Amygdala (tissue), 56 donors: ENCODE results near the gene C19orf85.
A peak's percentile ranks its signal among the peaks of the same experiment; 100 is the strongest.

Source experiments
- DNase-seq, 56 donors: peaks; one replicate each; lab custom pipeline; 2025; lab: John Stamatoyannopoulos, UW

C19orf85 gene

DNA sequence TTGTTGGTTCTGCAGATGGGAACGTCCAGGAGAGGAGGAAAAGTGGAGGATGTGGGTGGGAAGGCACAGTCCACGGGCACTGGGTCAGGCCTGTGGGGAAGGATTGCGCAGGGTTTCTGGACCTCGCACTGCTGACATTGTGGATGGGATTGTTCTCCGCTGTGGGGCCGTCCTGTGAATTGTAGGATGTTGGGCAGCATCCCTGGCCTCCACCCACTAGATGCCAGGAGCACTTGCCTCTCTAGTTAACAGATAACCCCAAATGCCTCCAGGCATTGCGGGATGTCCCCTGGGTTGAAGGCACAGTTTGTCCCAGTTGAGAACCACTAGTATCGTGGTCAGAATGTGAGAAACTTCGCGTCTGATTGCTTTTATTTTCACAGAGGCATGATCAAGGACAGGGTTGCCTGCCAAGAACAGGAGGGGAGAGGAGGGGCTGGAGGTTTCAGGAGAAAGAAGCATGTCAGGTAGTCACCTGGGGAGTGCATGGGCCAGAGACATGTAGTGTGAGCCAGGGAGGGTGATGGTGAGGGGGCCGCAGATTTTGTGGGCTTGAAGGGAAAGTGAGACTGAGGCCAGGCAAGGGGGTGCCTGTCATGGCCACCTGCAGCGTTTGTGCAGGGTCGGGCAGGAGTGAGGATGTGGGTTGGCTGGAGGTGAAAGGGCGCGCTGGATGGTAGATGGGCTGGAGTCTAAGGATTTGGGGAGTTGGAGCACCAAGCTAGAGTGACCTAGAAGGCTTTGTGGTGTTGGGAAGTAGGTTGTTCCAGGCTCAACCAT, 15.1 kb upstream of the C19orf85 start:
- DNase-seq, result no peak

DNA sequence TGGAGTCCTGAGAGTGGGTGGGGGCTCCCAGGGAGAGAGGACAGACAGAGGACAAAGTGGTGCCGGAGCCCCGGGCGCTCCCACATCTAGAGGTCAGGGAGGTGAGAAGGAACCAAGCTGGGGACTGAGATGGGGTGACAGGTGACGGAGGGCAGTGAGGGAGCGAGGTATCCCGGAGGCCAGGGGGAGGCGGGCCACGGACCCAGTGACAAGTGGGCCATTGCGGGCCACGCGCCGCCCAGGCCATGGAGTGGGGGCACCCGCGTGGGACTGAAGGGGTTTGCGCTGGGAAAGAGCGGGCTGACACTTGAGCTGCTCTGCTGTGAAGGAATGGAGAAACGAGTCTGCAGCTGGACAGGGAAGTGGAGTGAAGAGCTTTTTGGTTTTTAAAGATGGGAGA, 14.5 kb upstream of the C19orf85 start:
- no peak for DNase-seq

DNA sequence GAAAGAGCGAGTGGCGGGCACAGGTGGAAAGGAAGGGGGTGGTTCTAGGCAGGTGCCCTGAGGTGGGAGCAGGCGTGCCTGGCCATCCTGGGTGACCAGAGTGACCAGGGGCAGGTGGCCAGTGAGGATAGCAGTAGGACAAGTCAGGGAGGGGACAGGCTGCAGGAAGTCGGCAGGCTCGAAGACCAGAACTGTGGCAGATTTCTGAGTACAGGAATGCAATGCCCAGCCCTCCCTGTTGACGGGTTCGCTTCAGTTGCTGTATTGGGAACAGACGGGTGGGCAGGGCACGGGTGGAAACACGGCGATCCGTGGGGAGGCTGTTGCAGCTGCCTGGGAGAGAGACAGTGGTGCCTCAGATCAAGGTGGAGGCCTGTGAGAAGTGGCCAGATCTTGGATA, 13.8 kb upstream of the C19orf85 start:
- no peak for DNase-seq

DNA sequence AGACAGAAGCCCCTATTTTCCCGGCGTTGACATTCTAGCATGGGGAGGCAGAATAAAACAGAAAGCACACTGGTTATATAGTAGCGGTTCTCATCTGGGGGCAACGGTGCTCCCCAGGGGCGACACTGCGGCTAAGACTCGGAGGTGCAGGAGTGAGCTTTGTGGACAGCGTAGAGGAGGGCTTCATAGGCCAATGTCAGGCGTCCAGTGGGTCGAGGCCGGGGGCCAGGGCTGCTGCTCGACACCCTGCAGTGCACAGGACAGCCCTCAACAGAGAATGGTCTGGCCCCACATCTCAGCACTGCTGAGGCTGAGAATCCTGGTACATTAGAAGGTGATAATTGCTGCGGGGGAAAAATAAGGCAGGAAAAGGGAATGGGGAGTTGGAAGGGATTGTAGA, 13.4 kb upstream of the C19orf85 start:
- DNase-seq, result no peak

DNA sequence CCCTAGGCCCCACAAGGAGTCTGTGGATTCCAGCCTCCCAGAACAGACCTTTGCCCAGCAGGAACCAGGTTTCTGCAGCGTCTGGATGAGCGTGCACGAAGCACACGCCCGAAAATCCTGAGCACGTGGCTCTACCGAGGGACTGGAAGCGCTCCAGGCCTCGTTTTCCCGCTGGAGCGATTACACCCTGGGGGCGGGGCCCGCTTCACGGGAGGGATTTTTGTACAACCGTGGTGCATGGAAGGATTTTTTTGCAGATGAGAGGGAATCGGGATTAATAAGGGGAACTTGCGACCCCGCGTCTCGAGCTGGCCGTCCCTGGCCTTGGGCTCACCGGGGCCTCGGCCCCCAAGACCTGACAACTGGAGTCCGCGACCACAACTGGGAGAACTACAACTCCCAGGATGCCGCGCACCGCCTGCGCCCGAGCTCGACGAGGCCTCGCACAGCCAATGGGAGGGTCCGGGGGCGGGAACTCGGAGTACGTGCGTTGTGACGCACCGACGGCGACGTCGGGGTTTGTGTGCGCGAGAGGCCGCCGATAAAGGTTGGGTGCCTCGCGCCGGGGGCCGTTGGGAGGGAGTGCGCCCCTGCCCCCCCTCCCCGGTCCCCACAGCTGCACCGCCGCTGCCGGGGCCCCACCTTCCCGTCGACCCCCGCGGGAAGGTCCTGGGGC, 11.7 kb upstream of the C19orf85 start, which contains the start of gene ZNF628:
Gene ZNF628 (plus strand): TSS at position 518 of the 676 bp plus-strand sequence. CDS start 3,294 bp downstream, outside the sequence.
- peak; percentile 36 to 99 (median 98) for DNase-seq

DNA sequence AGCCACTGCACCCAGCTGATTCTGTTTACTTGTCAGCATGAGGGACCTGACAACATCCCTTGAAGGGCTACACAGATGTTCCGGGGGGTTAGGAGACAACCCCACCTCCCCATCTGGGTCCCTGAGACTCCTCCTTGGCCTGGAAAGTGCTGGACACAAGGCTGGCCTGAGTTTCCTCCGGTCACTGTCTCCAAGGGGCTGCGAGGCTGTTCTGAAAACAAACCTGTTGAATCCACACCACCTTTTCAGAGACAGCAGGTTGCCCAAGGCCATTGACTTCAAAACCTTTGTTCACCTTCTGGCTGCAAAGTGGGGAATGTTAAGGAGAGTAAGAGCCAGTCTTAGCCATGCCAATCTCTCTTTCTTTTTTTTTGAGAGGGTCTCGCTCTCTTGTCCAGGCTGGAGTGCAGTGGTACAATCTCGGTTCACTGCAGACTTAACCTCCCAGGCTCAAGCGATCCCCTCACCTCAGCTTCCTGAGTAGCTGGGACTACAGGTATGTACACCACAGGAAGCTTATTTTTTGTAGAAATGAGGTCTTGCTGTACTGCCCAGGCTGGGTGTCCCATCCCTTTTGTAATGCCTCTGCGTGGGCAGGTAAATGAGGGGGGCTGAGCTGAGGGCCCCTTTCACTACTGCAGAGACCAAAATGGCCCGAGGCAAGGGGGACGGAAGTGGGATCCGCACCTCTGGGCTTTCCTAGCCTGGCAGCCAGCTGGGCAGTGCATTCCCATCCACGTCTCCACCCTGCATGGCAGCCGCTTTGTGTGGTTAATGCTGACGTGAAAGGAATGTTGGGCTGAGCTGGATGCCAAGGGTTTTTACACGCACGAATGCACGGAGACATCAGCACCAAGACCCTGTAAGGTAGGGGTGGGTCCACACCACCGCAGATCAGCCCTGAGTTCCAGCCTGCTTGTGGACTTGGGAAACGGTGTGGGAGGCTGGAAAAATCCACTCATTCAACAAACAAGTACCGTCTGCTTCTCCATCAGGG, 10.0 kb upstream of the C19orf85 start:
- DNase-seq, result no peak

DNA sequence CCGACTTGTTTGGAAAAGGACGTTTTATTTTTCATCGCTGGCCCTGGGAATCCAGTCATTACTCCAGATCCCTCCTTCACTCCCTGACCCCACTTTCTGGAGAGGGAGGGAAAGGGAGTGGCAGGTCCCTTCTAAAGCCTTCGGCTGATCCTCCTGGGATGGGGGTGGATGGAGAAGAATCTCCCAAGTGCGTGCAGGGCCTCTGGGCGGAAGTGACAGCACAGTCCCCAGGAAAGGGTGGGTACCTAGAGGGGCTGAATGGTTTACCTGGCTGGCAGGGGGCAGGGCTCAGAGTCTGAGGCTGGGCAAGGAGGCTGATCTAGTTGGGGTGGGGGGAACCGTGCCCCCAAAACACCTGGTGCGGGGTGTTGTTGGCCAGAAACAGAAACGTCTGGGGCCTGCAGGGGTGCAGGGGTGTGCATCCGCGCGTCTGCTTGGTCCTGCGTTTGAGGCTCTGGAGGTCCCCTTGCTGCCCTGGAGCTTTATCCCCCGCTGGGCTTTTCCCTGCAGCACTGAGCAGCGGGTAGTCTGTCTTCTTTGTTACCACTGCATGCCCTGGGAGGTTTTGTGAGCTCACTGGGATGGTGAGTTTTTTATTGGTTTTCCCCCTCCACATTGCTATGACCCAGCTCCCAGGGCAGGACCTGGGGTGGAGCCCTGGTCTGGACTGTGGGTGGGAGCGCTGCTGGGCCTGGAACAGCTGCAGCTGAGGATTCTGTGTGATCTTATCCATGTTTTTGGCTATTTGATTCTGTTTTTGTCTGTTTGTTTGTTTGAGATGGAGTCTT, 8.9 kb upstream of the C19orf85 start:
- DNase-seq, result no peak

DNA sequence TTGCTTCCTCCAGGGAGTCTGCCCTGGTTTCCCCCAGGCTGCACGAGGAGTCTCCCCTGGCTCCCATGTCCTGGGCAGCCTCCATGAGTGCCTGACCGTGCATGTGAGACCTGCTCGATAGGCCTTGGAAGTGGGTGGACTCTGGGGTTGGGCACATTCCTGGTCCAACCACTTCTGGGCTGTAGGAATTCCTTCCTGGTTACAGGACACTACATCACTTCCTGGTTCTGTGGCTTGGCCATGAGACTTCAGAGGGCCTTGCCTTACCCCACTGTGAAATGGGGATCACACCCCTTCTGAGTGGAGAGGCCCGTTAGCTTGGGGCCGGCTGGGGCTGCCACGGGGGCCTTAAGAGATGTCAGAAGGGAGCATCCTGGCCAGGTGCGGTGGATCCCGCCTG, 7.9 kb upstream of the C19orf85 start:
- DNase-seq, result no peak

DNA sequence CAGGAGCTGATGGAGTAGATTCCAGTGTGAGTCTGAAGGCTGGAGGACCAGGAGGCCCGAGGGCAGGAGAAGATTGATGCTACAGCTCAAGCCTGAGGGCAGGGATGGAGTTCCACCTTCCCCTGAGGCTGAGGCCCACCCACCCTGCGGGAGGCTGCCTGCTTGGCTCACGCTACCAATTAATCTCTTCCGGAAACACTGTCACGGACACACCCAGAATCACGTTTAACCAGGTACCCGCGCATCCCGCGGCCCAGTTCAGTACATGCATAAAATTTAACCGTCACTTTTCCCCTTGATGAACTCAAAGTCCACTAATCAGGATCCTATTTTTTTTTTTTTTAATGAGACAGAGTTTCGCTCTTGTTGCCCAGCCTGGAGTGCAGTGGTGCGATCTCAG, 6.7 kb upstream of the C19orf85 start:
- no peak for DNase-seq

DNA sequence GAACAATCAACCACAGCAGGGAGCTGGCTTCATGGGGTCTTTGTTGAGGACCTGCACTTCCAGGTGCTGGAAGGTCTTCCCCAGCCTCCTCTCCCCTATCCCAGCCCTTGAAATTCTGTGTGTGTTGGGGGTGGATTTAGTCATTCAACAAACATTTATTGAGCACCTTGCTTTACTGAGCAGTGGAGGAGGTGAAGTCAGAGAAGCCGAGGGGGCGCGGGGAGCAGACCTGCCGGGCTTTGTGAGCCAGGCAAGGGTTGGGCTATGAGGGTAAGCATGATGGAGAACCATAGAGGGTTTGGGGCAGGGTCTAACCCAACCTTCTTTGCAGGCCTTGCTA, 3.5 kb upstream of the C19orf85 start:
- DNase-seq, result no peak

DNA sequence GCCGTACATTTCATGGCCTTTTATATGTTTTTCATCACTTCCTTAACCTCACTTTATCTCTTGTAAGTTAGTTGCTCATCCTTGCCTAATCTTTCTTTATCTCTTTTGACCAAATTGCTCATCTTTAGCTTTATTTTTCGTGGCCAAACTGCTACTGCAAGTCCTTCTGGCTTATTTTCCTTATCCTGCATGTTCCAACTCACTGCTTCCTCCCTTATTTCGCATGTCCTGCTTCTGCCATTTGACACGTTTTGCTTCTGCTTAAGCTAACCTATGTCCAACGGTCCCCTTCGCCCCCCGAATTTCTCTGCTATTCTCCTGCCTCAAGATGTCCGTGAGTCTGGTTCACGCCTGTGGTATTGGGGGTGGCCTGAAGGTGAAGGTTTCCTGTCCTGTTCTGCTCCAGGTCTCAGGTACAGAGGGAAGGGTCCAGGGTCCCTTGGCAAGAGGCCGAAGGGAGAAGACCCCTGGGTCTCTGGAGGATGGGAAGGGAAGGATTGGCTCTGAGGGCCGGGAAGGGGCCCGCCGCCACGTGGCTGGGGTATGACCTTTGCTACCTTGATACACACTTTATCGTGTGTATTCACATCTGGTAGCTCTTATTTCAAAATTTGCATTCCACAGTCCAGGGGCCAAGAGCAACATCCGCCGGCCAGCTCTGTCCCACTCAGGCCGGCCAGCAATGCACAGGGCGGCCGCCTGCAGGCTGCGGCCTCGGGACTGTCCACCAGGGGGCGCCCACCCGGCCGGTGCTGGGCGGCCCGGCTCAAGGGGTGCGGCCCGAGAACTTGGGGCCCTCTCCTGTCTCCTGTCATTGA, 2.9 kb upstream of the C19orf85 start:
- peak in 26 of 56 donors; percentile 4 to 72 (median 26) for DNase-seq

DNA sequence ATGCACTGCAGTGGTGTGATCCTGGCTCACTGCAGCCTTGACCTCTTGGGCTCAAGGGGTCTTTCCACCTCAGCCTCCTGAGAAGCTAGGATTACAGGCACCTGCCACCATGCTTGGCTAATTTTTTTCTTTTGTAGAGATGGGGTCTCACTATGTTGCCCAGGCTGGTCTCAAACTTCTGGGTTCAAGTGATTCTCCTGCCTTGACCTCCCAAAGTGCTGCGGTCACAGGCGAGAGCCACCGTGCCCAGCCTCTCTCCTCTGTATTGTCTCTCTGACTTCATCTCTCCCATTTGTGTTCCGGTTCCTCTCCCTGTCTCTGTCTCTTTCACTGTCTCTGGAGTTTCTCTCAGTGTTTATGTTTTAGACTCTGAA, 1.7 kb upstream of the C19orf85 start:
- DNase-seq, result no peak

DNA sequence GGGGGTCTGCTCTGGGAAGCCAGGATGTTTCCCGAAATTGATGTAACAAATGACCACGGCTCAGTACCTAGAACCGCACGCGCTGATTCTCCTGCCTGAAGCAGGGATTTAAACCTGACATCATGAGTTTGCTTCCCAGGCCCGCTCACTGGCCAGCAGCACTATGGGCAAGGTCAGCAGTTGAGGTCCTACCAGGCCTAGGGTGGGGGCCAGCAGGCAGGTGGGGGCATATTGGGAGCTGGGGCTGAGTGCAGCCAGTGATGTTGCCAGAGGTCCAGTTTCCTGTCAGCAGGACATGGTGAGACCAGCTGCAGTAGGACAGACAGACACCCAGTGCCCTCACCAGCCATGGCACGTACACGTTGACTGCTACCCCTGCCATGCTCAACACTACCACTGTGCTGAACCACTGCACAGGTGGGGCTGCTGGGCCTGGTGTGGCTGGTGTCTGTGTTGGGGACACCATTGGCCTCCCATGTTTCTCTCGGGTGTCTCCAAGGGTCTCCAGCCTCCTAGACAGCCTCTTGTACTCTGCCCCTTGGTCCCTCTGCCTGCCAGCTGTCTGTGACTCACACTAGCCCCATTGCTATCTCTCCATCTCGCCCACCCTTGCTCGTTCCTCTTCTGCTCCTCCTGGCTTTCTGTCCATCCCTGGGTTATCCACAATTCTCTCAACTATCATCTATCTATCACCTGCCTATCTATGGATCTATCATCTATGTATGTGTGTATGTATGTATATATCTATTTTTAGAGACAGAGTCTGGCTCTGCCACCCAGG, 1.1 kb upstream of the C19orf85 start:
- no peak for DNase-seq

DNA sequence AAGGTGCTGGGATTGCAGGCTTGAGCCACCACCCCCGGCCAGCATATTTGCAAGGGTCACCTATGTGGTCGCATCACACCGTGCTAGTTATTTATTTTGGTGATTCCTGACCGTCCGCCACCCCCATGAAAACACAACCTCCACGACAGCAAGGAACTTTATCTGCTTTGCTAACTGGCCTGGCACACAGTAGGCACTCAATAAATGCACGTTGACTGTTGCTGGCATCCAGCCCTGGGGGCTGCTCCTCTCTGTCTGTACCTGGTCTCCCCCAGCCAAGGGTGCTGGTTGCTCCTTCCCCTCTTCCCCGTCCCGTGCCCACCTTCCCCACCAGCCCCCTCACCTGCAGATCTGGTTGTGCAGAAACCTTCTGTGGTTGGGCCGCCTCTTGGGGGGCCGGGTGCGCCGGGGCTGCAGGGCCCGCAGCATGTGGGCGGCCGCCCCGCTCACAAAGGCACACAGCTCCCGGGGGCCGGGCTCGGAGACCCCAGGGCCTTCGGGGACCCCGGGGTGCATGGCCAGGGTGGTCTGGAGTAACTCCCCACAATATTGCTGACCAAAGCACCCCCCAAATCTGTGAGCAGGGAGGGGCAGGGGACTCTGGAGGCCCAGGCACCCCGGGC, 401 bp downstream of the C19orf85 start:
- no peak for DNase-seq

DNA sequence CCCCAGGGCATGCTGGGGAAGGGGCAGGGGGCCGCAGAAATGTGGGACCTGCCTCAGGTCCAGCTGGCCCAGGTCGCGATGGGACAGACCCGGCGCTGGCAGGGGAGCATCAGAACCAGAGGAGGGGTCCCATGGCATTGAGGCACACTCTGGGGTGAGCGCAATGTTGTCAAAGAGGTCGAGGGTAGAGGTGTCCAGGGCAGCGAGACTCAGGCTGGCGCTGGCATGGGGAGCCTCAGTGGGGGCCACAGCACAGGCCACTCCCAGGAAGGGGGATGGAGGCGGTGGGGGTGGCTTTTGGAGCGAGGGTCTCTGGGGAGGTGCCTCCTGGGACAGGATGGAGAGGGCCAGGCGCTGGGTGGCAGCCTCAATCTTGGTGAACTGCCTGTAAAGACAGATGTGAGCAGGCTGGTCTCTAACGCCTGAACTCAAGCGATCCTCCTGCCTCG, 944 bp downstream of the C19orf85 start:
- DNase-seq, result no peak

DNA sequence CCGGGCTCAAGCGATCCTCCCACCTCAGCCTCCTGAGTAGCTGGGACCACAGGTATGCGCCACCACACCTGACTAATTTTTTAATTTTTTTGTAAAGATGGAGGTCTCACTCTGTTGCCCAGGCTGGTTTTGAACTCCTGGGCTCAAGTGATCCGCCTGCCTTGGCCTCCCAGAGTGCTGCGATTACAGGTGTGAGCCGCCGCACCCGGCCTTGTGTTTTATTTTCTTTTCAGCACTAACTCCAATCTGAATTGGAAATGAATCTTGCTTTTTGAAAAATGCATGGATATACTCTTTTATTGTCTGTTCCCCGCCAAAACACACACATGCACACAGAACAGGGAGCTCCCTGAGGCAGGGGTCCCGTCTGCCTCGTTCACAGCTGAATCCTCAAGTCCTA, 1.8 kb downstream of the C19orf85 start:
- no peak for DNase-seq

DNA sequence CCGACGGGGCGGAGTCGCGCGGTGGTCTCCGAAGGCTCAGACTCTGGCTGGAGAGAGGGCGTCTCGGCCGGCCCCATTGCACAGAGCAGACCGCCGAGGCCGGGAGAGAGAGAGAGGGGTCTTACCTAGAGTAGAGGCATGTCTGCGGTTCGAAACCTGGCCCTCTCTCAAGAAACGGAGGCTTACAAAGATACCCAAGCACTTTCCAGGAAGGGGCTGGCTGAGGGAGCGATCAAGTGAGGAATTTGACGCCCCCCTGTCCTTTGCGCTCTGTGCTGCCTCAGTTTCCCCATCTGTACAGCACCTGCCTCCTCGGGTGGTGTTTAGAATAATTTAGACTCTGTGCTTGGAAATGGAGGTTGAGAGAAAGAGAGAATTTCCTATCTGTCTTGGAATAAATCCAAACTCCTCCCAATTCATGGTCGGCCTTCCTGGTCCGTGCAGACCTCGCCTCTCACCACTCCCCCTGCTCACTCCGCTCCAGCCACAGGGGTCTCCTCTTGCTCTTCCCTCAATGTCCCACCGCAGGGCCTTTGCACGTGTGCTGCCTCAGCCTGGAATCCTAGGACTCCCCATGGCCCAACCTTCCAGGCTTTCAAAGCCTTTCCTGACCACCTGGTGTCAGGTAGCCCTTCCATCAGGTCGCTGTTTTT, 2.5 kb downstream of the C19orf85 start:
- DNase-seq, result no peak
